SK-N-SH (cell line): ENCODE measurements around the gene KCNN2. TPM values are rescaled to one million over a fixed set of nuclear protein-coding genes. Genes with fewer than 3 reads are reported as not detected.

ENCODE experiments used
- CTCF ChIA-PET: fragments of 300-600, 350-600 bp; formaldehyde crosslinking; extraction: SDS; loops from one replicate; lab custom pipeline; 2021; lab: Yijun Ruan, JAX
- POLR2A ChIA-PET: fragments of 350-600 bp; sonication (Branson Sonifier 250); formaldehyde crosslinking; extraction: SDS; loops from one replicate; lab custom pipeline; 2020; ENCODE audit warnings: antibody characterized with exemption, inconsistent platforms; lab: Yijun Ruan, JAX
- DNase-seq: peaks from one replicate; pipeline ENCODE4 v3.0.0; 2012
- H2AFZ ChIP-seq: fragments of 200-600 bp; sonication (generic); 2 replicates; pipeline ENCODE4 v1.8.1; 2016; ENCODE audit warnings: antibody characterized with exemption, mild to moderate bottlenecking, low read depth
- H3F3A ChIP-seq: fragments of 200-600 bp; sonication (generic); replicated peaks from 2 replicates; pipeline ENCODE3; 2016; ENCODE audit warnings: antibody characterized with exemption, mild to moderate bottlenecking; ENCODE audit not compliant: insufficient read depth
- H3K27ac ChIP-seq, 2 experiments: fragments of 200-500 bp in 1 of 2; fragments of 200-600 bp in 1 of 2; sonication (Bioruptor generic) in 1 of 2; sonication (generic), shearing (Covaris generic) in 1 of 2; 2 replicates each; pipeline versions ENCODE4 v1.5.1 to v1.6.1; 2014 to 2016; ENCODE audit warnings: low read depth in 2 of 2, inconsistent platforms in 1 of 2, low read length in 1 of 2, mild to moderate bottlenecking in 1 of 2, mixed read lengths in 1 of 2
- H3K27me3 ChIP-seq: fragments of 200-600 bp; sonication (generic), shearing (Covaris generic); 2 replicates; pipeline ENCODE4 v1.6.1; 2016; ENCODE audit warnings: mixed run types; ENCODE audit not compliant: insufficient read depth
- H3K36me3 ChIP-seq, 2 experiments: fragments of 200-500 bp in 1 of 2; fragments of 200-600 bp in 1 of 2; sonication (Bioruptor generic) in 1 of 2; sonication (generic) in 1 of 2; replicated peaks in 1 of 2; 2 replicates each; pipeline versions ENCODE3 to v1.5.1; 2014 to 2016; ENCODE audit warnings: low read length in 1 of 2, mild to moderate bottlenecking in 1 of 2; ENCODE audit not compliant: insufficient read depth in 2 of 2, control insufficient read depth in 1 of 2
- H3K4me1 ChIP-seq, 2 experiments: fragments of 200-500 bp in 1 of 2; fragments of 200-600 bp in 1 of 2; sonication (Bioruptor generic) in 1 of 2; sonication (generic), shearing (Covaris generic) in 1 of 2; 2 replicates each; pipeline versions ENCODE4 v1.5.1 to v1.6.1; 2014 to 2016; ENCODE audit warnings: low read depth in 1 of 2, low read length in 1 of 2, mixed run types in 1 of 2; ENCODE audit not compliant: insufficient read depth in 2 of 2, control insufficient read depth in 1 of 2
- H3K4me2 ChIP-seq: fragments of 200-600 bp; sonication (generic), shearing (Covaris generic); 2 replicates; pipeline ENCODE4 v1.6.1; 2017; ENCODE audit warnings: mixed run types
- H3K4me3 ChIP-seq, 2 experiments: fragments of 200-500 bp in 1 of 2; fragments of 200-600 bp in 1 of 2; sonication (Bioruptor generic) in 1 of 2; sonication (generic), shearing (Covaris generic) in 1 of 2; 2 replicates each; pipeline versions ENCODE4 v1.5.1 to v1.8.1; 2014 to 2016; ENCODE audit warnings: low read depth in 2 of 2, inconsistent platforms in 1 of 2, low read length in 1 of 2, mild to moderate bottlenecking in 1 of 2, mixed read lengths in 1 of 2, moderate library complexity in 1 of 2
- H3K79me2 ChIP-seq: fragments of 200-600 bp; sonication (generic); 2 replicates; pipeline ENCODE4 v1.8.1; 2017; ENCODE audit warnings: mild to moderate bottlenecking; ENCODE audit not compliant: insufficient read depth
- H3K9ac ChIP-seq: fragments of 200-600 bp; sonication (generic); 2 replicates; pipeline ENCODE4 v1.6.1; 2017; ENCODE audit warnings: mixed run types
- H3K9me2 ChIP-seq: fragments of 200-600 bp; sonication (generic); 2 replicates; pipeline ENCODE4 v1.6.1; 2017; ENCODE audit warnings: mixed run types
- H3K9me3 ChIP-seq: fragments of 200-600 bp; sonication (generic); 2 replicates; pipeline ENCODE4 v1.6.1; 2017; ENCODE audit warnings: mixed run types, mild to moderate bottlenecking, moderate library complexity
- H4K20me1 ChIP-seq: fragments of 200-600 bp; sonication (generic); 2 replicates; pipeline ENCODE4 v1.6.1; 2017; ENCODE audit warnings: mild to moderate bottlenecking, mixed run types; ENCODE audit not compliant: insufficient read depth
- FOSL2 ChIP-seq: IDR thresholded peaks from 2 replicates; pipeline ENCODE4 v1.4.0; 2012; ENCODE audit warnings: low read depth, mild to moderate bottlenecking, moderate library complexity, borderline replicate concordance
- FOXJ3 ChIP-seq: sonication (generic); formaldehyde crosslinking; IDR thresholded peaks from 2 replicates; pipeline ENCODE4 v1.5.1; 2020; ENCODE audit warnings: mild to moderate bottlenecking, missing genetic modification reagents
- FOXM1 ChIP-seq: IDR thresholded peaks from 2 replicates; pipeline ENCODE4 v1.4.0; 2012; ENCODE audit warnings: low read depth, mild to moderate bottlenecking
- GABPA ChIP-seq: IDR thresholded peaks from 2 replicates; pipeline ENCODE4 v1.4.0; 2012; ENCODE audit warnings: low read depth, mild to moderate bottlenecking
- JUND ChIP-seq: IDR thresholded peaks from 2 replicates; pipeline ENCODE4 v1.4.0; 2012
- MEF2A ChIP-seq: IDR thresholded peaks from 2 replicates; pipeline ENCODE4 v1.4.0; 2012; ENCODE audit warnings: low read depth, borderline replicate concordance
- MXI1 ChIP-seq: IDR thresholded peaks from 2 replicates; pipeline ENCODE4 v1.6.1; 2012; ENCODE audit warnings: mild to moderate bottlenecking, low read depth, low read length, improper control_type of control experiment
- NFIC ChIP-seq: IDR thresholded peaks from 2 replicates; pipeline ENCODE4 v1.4.0; 2012; ENCODE audit warnings: borderline replicate concordance
- POLR2AphosphoS5 ChIP-seq: IDR thresholded peaks from 2 replicates; pipeline ENCODE4 v1.6.1; 2012; ENCODE audit warnings: low read depth, low read length
- RFX5 ChIP-seq: IDR thresholded peaks from 2 replicates; pipeline ENCODE4 v1.6.1; 2012; ENCODE audit warnings: mild to moderate bottlenecking, improper control_type of control experiment, low read length
- SIN3A ChIP-seq: IDR thresholded peaks from 2 replicates; pipeline ENCODE4 v1.6.1; 2012; ENCODE audit warnings: low read depth, mild to moderate bottlenecking, low read length, moderate library complexity, borderline replicate concordance
- SMC3 ChIP-seq: IDR thresholded peaks from 2 replicates; pipeline ENCODE4 v1.6.1; 2012; ENCODE audit warnings: low read depth, low read length, improper control_type of control experiment
- TAF1 ChIP-seq: IDR thresholded peaks from 2 replicates; pipeline ENCODE4 v1.6.1; 2012; ENCODE audit warnings: low read depth, mild to moderate bottlenecking, low read length, moderate library complexity, borderline replicate concordance
- TCF12 ChIP-seq: IDR thresholded peaks from 2 replicates; pipeline ENCODE4 v1.4.0; 2012
- TEAD4 ChIP-seq: IDR thresholded peaks from 2 replicates; pipeline ENCODE4 v1.4.0; 2012; ENCODE audit warnings: mild to moderate bottlenecking, borderline replicate concordance; ENCODE audit not compliant: insufficient read depth
- USF1 ChIP-seq: IDR thresholded peaks from 2 replicates; pipeline ENCODE4 v1.4.0; 2012; ENCODE audit warnings: low read depth, borderline replicate concordance
- YY1 ChIP-seq: IDR thresholded peaks from 2 replicates; pipeline ENCODE4 v1.4.0; 2012; ENCODE audit warnings: low read depth, mild to moderate bottlenecking
- ZBTB33 ChIP-seq: IDR thresholded peaks from 2 replicates; pipeline ENCODE4 v1.4.0; 2012; ENCODE audit warnings: low read depth, borderline replicate concordance
- WGBS: methylation state at CpG from one replicate; pipeline ENCODE4 v1.1.6; 2017; ENCODE audit warnings: low lambda C conversion rate; 5-methylcytosine and 5-hydroxymethylcytosine counted together
- polyA plus RNA-seq, 3 experiments: library from polyadenylated mRNA; depleted of rRNA; stranded (reverse); fragments of >200 nt; gene quantifications; 2 replicates each; pipeline ENCODE4 v1.2.3, GENCODE V29; 2012
- TF ChIP-seq, protein P1 (sequence below): IDR thresholded peaks from 2 replicates; pipeline ENCODE4 v1.4.0; 2012; ENCODE audit warnings: low read depth
- TF ChIP-seq, protein P2 (sequence below): fragments of 150-350 bp; IDR thresholded peaks from 2 replicates; pipeline ENCODE4 v1.6.1; 2017; ENCODE audit warnings: antibody characterized with exemption, low read length, low read depth, borderline replicate concordance
- TF ChIP-seq, protein P3 (sequence below): fragments of 150-350 bp; IDR thresholded peaks from 2 replicates; pipeline ENCODE4 v1.6.1; 2016; ENCODE audit warnings: mild to moderate bottlenecking, low read depth, low read length

KCNN2 gene
- polyA plus RNA-seq, 1 of the 3 experiments (the other 2 are of a cell fraction), result not detected

GRCh38 chr5:114407783-114408182 lies 45.9 kb downstream of the KCNN2 start (continued):
- TF ChIP-seq JUND, result no peak
- TF ChIP-seq, all 33 proteins: peak for 0

GRCh38 chr5:114408847-114409246 lies 47.0 kb downstream of the KCNN2 start:
- ChIA-PET CTCF (no interaction called here), POLR2A (no interaction called here)
- no peak overlapping the region for H2AFZ ChIP-seq
- H4K20me1 ChIP-seq, result no peaks in the 10 kb centered on the region
- TF ChIP-seq FOXM1, result no peak
- TF ChIP-seq TCF12, result no peak
- TF ChIP-seq FOSL2, result no peak
- no peak for TF ChIP-seq MXI1
- no peak for TF ChIP-seq MEF2A
- TF ChIP-seq SIN3A, result no peak
- no peak for TF ChIP-seq YY1
- no peak for TF ChIP-seq TAF1
- no peak for TF ChIP-seq SMC3
- TF ChIP-seq JUND, result no peak
- TF ChIP-seq USF1, result no peak
- no peak for TF ChIP-seq RFX5
- no peaks in the 10 kb centered on the region for H3K9me2 ChIP-seq
- no peaks in the 10 kb centered on the region for H3K27me3 ChIP-seq
- no peak overlapping the region for H3K27ac ChIP-seq
- no peak overlapping the region for H3K9ac ChIP-seq
- no peaks in the 10 kb centered on the region for H3F3A ChIP-seq
- 23% methylated on average over 3 of the region's 3 CpGs for WGBS
- H3K9me3 ChIP-seq, result no peaks in the 10 kb centered on the region
- no peaks in the 10 kb centered on the region for H3K4me1 ChIP-seq
- H3K4me2 ChIP-seq, result no peak overlapping the region
- no peaks in the 10 kb centered on the region for H3K36me3 ChIP-seq
- DNase-seq, result no peak
- no peak overlapping the region for H3K4me3 ChIP-seq
- H3K79me2 ChIP-seq, result no peaks in the 10 kb centered on the region

- no peaks in the 10 kb centered on the region for H3K9me2 ChIP-seq
- H3F3A ChIP-seq, result no peaks in the 10 kb centered on the region
- H3K4me1 ChIP-seq, result no peaks in the 10 kb centered on the region
- H3K4me2 ChIP-seq, result no peak overlapping the region
- no peak overlapping the region for H2AFZ ChIP-seq
- TF ChIP-seq TCF12 (no peak), NFIC (no peak), POLR2AphosphoS5 (no peak), FOSL2 (no peak), FOXJ3 (CRISPR knock-in tag) (no peak), ZBTB33 (no peak), GABPA (no peak), TEAD4 (no peak), RFX5 (no peak)
- TF ChIP-seq, protein P1, sequence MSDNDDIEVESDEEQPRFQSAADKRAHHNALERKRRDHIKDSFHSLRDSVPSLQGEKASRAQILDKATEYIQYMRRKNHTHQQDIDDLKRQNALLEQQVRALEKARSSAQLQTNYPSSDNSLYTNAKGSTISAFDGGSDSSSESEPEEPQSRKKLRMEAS, result no peak
- TF ChIP-seq, protein P2, sequence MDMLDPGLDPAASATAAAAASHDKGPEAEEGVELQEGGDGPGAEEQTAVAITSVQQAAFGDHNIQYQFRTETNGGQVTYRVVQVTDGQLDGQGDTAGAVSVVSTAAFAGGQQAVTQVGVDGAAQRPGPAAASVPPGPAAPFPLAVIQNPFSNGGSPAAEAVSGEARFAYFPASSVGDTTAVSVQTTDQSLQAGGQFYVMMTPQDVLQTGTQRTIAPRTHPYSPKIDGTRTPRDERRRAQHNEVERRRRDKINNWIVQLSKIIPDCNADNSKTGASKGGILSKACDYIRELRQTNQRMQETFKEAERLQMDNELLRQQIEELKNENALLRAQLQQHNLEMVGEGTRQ, result no peak
- TF ChIP-seq, protein P3, sequence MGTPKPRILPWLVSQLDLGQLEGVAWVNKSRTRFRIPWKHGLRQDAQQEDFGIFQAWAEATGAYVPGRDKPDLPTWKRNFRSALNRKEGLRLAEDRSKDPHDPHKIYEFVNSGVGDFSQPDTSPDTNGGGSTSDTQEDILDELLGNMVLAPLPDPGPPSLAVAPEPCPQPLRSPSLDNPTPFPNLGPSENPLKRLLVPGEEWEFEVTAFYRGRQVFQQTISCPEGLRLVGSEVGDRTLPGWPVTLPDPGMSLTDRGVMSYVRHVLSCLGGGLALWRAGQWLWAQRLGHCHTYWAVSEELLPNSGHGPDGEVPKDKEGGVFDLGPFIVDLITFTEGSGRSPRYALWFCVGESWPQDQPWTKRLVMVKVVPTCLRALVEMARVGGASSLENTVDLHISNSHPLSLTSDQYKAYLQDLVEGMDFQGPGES, result no peak
- TF ChIP-seq, all 33 proteins: peak for 0
- H4K20me1 ChIP-seq, result no peaks in the 10 kb centered on the region
- POLR2A ChIA-PET, result no interaction called here
- no peaks in the 10 kb centered on the region for H3K9me3 ChIP-seq
- no peak overlapping the region for H3K27ac ChIP-seq
- H3K79me2 ChIP-seq, result no peaks in the 10 kb centered on the region
- H3K36me3 ChIP-seq, result no peaks in the 10 kb centered on the region
- DNase-seq, result no peak
- 0% methylated on average over 3 of the region's 3 CpGs for WGBS
- CTCF ChIA-PET, result no interaction called here
- no peak overlapping the region for H3K9ac ChIP-seq
- H3K4me3 ChIP-seq, result no peak overlapping the region
- H3K27me3 ChIP-seq, result no peaks in the 10 kb centered on the region
These were observed 49.6 kb downstream of the KCNN2 start for GRCh38 chr5:114411380-114411931.
